GM19239 (cell line): Measurements from ENCODE around the gene NUPR1.
"Not testable (repeated sequence)": the region's sequence is repeated elsewhere in the genome, so short reads cannot be mapped to it uniquely, and the experiment has no call there.

Experiments
- DNase-seq: peaks from one replicate; pipeline ENCODE4 v3.0.0; 2011; ENCODE audit warnings: low spot score; ENCODE audit not compliant: insufficient read length
- FAIRE-seq: peaks from 2 replicates; lab custom pipeline; 2011; peaks lifted over from hg19 to GRCh38; lab: Jason Lieb, UNC

NUPR1 gene

GRCh38 chr16:28529124-28529523 is 9.7 kb downstream of the NUPR1 start:
- DNase-seq = no peak
- FAIRE-seq = no peak

GRCh38 chr16:28528463-28528867 is 10.3 kb downstream of the NUPR1 start:
- no peak for DNase-seq
- no peak for FAIRE-seq

GRCh38 chr16:28527985-28528384 is 10.8 kb downstream of the NUPR1 start:
- DNase-seq (no peak), FAIRE-seq (no peak)

- DNase-seq = not testable (repeated sequence)
These were observed 11.5 kb downstream of the NUPR1 start for GRCh38 chr16:28527100-28527785.

GRCh38 chr16:28526201-28527099 is 12.3 kb downstream of the NUPR1 start:
- FAIRE-seq (no peak), DNase-seq (no peak)

More at GRCh38 chr16:28527100-28527785, 11.5 kb downstream of the NUPR1 start:
- not testable (repeated sequence) for FAIRE-seq

- FAIRE-seq (no peak), DNase-seq (no peak)
These were observed 14.0 kb downstream of the NUPR1 start for GRCh38 chr16:28524681-28525171.

- DNase-seq (no peak), FAIRE-seq (no peak)
These were observed 16.0 kb downstream of the NUPR1 start for GRCh38 chr16:28522792-28523191.

GRCh38 chr16:28521436-28521835 is 17.3 kb downstream of the NUPR1 start:
- DNase-seq = no peak
- no peak for FAIRE-seq

- FAIRE-seq (no peak), DNase-seq (no peak)
These were observed 18.1 kb downstream of the NUPR1 start for GRCh38 chr16:28520672-28521071.

- no peak for DNase-seq
- no peak for FAIRE-seq
These were observed 24.5 kb downstream of the NUPR1 start for GRCh38 chr16:28514246-28514645.

- FAIRE-seq = no peak
- no peak for DNase-seq
These were observed 25.1 kb downstream of the NUPR1 start for GRCh38 chr16:28513484-28514181.

- FAIRE-seq (no peak), DNase-seq (no peak)
These were observed 26.7 kb downstream of the NUPR1 start for GRCh38 chr16:28511801-28512789.

- FAIRE-seq = no peak
- DNase-seq = no peak
These were observed 27.7 kb downstream of the NUPR1 start for GRCh38 chr16:28511031-28511430.

- FAIRE-seq = no peak
These were observed 33.2 kb downstream of the NUPR1 start for GRCh38 chr16:28505489-28506137.

GRCh38 chr16:28504707-28505404 is 33.9 kb downstream of the NUPR1 start:
- DNase-seq = no peak

More at GRCh38 chr16:28505489-28506137, 33.2 kb downstream of the NUPR1 start:
- DNase-seq = no peak

GRCh38 chr16:28503470-28504259 is 35.1 kb downstream of the NUPR1 start:
- no peak for DNase-seq

More at GRCh38 chr16:28504707-28505404, 33.9 kb downstream of the NUPR1 start:
- no peak for FAIRE-seq

GRCh38 chr16:28502290-28502689 is 36.5 kb downstream of the NUPR1 start:
- FAIRE-seq = no peak
- no peak for DNase-seq

More at GRCh38 chr16:28503470-28504259, 35.1 kb downstream of the NUPR1 start:
- FAIRE-seq = no peak
